Measurements from ENCODE around the gene TTN.

The TTN gene

GRCh38 chr2:178807227-178808008 lies at the start of gene TTN:
Gene TTN (minus strand): TSS chr2:178807423. CDS start chr2:178804642, 2,781 bp downstream.
- no peak for DNase-seq

GRCh38 chr2:178855151-178855550 lies 47.9 kb upstream of the TTN start:
- no peak for DNase-seq

GRCh38 chr2:178848335-178848734 lies 41.1 kb upstream of the TTN start:
- DNase-seq, result no peak

GRCh38 chr2:178846458-178846802 lies 39.2 kb upstream of the TTN start:
- DNase-seq, result no peak

GRCh38 chr2:178845566-178846457 lies 38.6 kb upstream of the TTN start:
- no peak for DNase-seq

- no peak for DNase-seq
Observed at GRCh38 chr2:178844701-178845100, 37.5 kb upstream of the TTN start.

- no peak for DNase-seq
Observed at GRCh38 chr2:178844269-178844668, 37.0 kb upstream of the TTN start.

- DNase-seq, result no peak
Observed at GRCh38 chr2:178843697-178844096, 36.5 kb upstream of the TTN start.

- no peak for DNase-seq
Observed at GRCh38 chr2:178836807-178837206, 29.6 kb upstream of the TTN start.

GRCh38 chr2:178834086-178834485 lies 26.9 kb upstream of the TTN start:
- no peak for DNase-seq

- no peak for DNase-seq
Observed at GRCh38 chr2:178833382-178833781, 26.2 kb upstream of the TTN start.

- DNase-seq, result no peak
Observed at GRCh38 chr2:178830451-178830850, 23.2 kb upstream of the TTN start.

- no peak for DNase-seq
Observed at GRCh38 chr2:178829981-178830380, 22.8 kb upstream of the TTN start.

GRCh38 chr2:178829299-178829960 lies 22.2 kb upstream of the TTN start:
- DNase-seq, result no peak

- DNase-seq, result no peak
Observed at GRCh38 chr2:178828486-178828881, 21.3 kb upstream of the TTN start.

- DNase-seq, result no peak
Observed at GRCh38 chr2:178827739-178828485, 20.7 kb upstream of the TTN start.

GRCh38 chr2:178827111-178827510 lies 19.9 kb upstream of the TTN start:
- no peak for DNase-seq

GRCh38 chr2:178825183-178825582 lies 18.0 kb upstream of the TTN start:
- no peak for DNase-seq

- no peak for DNase-seq
Observed at GRCh38 chr2:178824181-178824580, 17.0 kb upstream of the TTN start.

GRCh38 chr2:178819992-178820391 lies 12.8 kb upstream of the TTN start:
- DNase-seq, result no peak

- DNase-seq, result no peak
Observed at GRCh38 chr2:178819147-178819875, 12.1 kb upstream of the TTN start.

- DNase-seq, result no peak
Observed at GRCh38 chr2:178811901-178812300, 4.7 kb upstream of the TTN start.
